Thyroid gland (tissue), 4 donors: ENCODE measurements around the gene KLF7.

Experiments
- POLR2A ChIP-seq, 2 donors: fragments of 450-650 bp; IDR thresholded peaks; one replicate each; pipeline ENCODE4 v1.6.1; 2017; ENCODE audit warnings: antibody characterized with exemption in 2 of 2, mild to moderate bottlenecking in 2 of 2, moderate library complexity in 1 of 2
- TF ChIP-seq, protein P1 (sequence below), 6 experiments: fragments of 200-600 bp in 3 of 6; fragments of 450-650 bp in 3 of 6; sonication (generic) in 3 of 6; IDR thresholded peaks; one replicate each; pipeline ENCODE4 v1.5.1; 2016 to 2019; ENCODE audit warnings: antibody characterized with exemption in 6 of 6, mild to moderate bottlenecking in 2 of 6, inconsistent platforms in 1 of 6, moderate library complexity in 1 of 6

- TF ChIP-seq, protein P1, sequence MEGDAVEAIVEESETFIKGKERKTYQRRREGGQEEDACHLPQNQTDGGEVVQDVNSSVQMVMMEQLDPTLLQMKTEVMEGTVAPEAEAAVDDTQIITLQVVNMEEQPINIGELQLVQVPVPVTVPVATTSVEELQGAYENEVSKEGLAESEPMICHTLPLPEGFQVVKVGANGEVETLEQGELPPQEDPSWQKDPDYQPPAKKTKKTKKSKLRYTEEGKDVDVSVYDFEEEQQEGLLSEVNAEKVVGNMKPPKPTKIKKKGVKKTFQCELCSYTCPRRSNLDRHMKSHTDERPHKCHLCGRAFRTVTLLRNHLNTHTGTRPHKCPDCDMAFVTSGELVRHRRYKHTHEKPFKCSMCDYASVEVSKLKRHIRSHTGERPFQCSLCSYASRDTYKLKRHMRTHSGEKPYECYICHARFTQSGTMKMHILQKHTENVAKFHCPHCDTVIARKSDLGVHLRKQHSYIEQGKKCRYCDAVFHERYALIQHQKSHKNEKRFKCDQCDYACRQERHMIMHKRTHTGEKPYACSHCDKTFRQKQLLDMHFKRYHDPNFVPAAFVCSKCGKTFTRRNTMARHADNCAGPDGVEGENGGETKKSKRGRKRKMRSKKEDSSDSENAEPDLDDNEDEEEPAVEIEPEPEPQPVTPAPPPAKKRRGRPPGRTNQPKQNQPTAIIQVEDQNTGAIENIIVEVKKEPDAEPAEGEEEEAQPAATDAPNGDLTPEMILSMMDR (IDR thresholded peaks at IDR 0.05): no peak
- TF ChIP-seq POLR2A (IDR thresholded peaks at IDR 0.05): no peak
Observed at GRCh38 chr2:207126724-207127308, 38.9 kb downstream of the KLF7 start.
